NCI-H2171 treated with DMSO at 0.1 percent for 48 hours (cell line): Measurements from ENCODE around the gene CPNE9.

Source experiments
- DNase-seq: peaks from one replicate; lab custom pipeline; 2025; lab: John Stamatoyannopoulos, UW

CPNE9 gene

DNA sequence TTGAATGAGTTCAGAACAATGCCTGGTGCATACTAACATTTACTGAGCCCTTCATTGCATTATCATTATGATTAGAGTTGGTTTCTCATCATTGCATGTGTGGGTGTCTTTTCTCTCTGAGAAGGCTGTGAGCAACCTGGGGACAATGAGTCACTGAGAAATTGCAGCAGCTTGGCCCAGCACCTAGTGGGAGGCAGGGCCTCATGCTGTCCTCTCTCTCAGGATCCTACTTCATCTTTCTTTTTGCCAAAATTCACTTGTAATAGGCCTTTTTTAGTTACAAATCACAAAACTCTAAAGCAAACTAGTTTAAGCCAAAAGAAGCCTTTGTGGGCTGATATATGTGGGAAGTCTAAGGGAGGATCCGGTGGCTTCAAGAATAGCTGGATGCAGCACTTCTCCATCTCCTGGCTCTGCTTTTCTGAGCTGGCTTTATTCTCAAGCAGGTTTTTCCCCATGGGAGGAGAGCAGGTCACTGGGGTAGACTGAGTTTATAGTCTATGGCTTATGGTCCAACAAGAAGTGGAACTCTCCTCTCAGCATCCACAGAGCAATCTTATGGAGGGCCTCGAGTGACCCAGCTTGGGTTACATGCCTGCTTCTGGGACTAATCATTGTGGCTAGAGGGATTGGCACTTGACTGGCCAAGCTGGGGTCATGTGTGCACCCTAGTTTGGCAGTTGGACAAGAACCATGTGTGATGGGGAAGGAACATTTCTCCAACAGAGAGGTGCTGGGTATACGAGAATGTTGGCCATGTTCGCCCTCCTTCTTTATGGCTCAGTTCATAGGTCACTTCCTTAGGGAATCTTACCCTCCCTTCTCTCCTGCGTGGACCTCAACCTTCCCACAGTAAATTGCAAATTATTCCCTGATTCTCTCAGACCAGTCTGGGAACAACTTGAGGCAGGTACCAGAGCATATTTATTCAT is 74.8 kb downstream of the CPNE9 start:
- DNase-seq = no peak

DNA sequence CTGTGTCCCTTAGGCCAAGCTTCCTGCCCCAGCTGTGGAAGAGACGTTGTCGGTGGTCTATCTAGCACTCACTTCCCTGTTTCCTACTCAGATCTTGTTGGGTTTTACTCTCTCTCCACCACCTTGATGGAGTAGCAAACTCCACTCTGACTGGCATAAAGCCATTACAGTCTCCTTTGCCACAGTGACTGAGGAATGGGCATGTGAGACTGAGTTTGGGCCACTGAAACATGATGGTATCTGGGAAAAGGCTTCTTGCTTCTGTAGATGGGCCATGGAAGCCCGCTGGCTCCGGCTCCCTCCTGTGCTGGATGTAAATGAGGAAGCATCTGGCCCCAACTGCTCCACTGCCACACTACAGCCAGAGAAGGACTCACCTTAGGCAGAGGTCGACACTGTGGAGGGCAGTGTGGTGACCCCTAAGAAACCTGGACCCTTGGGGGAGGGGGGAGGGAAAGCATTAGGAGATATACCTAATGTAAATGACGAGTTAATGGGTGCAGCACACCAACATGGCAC is 75.5 kb downstream of the CPNE9 start:
- DNase-seq = no peak
